ENCODE results near the gene SH2D3A. TPM values are rescaled to one million over a fixed set of nuclear protein-coding genes. Genes with fewer than 3 reads are reported as not detected.
"Not testable (repeated sequence)": the region's sequence is repeated elsewhere in the genome, so short reads cannot be mapped to it uniquely, and the experiment has no call there.

Gene SH2D3A
- total RNA-seq, 2 experiments from 2014 or later, result 39.2 to 41.3 TPM

DNA sequence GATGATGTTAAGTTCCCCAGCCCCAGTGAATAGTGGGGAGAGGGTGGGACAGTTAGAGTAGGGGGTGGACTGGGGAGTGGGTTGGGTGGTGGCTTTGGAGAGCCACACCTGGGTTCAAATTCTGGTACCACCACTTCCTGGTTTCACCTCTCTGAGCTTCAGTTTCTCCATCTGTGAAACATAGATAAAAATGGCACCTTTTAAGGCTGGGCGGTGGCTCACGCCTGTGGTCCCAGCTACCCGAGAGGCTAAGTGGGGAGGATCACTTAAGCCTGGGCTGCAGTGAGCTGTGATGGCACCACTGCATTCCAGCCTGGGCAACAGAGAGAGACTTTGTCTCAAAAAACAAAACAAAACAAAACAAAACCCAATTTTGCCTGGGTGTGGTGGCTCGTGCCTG lies 11.2 kb upstream of the SH2D3A start:
- peaks cover 67% of the 10 kb centered on the region for H3K36me3 Mint-ChIP-seq (ENCODE audit: low read depth)
- TF ChIP-seq, protein P1, sequence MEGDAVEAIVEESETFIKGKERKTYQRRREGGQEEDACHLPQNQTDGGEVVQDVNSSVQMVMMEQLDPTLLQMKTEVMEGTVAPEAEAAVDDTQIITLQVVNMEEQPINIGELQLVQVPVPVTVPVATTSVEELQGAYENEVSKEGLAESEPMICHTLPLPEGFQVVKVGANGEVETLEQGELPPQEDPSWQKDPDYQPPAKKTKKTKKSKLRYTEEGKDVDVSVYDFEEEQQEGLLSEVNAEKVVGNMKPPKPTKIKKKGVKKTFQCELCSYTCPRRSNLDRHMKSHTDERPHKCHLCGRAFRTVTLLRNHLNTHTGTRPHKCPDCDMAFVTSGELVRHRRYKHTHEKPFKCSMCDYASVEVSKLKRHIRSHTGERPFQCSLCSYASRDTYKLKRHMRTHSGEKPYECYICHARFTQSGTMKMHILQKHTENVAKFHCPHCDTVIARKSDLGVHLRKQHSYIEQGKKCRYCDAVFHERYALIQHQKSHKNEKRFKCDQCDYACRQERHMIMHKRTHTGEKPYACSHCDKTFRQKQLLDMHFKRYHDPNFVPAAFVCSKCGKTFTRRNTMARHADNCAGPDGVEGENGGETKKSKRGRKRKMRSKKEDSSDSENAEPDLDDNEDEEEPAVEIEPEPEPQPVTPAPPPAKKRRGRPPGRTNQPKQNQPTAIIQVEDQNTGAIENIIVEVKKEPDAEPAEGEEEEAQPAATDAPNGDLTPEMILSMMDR (IDR thresholded peaks at IDR 0.05), result no peak
- H3K36me3 ChIP-seq (ENCODE audit: insufficient read depth, low read length), result peaks cover 54% of the 10 kb centered on the region
- no peak for ATAC-seq (ENCODE audit: poor library complexity)
- H3K27ac ChIP-seq (ENCODE audit: low read depth in 1 of 2, low read length in 2 of 2), result no peak overlapping the region
- ChIA-PET CTCF (interaction anchor here (1.1 kb wide), 1 partner anchor 11 kb away, joined by 3 read pairs; the partner anchor contains the start of gene SH2D3A), POLR2A (interaction anchor here (1.7 kb wide), 1 partner anchor 22 kb away, joined by 5 read pairs; no protein-coding TSS in a partner anchor)
- no peaks in the 10 kb centered on the region for H3K27me3 ChIP-seq (ENCODE audit: control insufficient read depth in 1 of 2, insufficient read depth in 2 of 2, low read length in 2 of 2)
- intact Hi-C loops (cut with DNase I, micrococcal nuclease), result no loop called here
- peaks cover 56% of the 10 kb centered on the region for H3K4me1 ChIP-seq (ENCODE audit: insufficient read depth, low read length)
- peak overlapping the region; percentile 67 for H3K27ac Mint-ChIP-seq
- DNase-seq, result no peak
- H3K27me3 Mint-ChIP-seq, result no peaks in the 10 kb centered on the region
- no peaks in the 10 kb centered on the region for H3K9me3 Mint-ChIP-seq
- H3K9me3 ChIP-seq (ENCODE audit: control insufficient read depth in 1 of 2, insufficient read depth in 1 of 2, low read length in 2 of 2), result no peaks in the 10 kb centered on the region
- peak overlapping the region; percentile 56 for H3K4me3 Mint-ChIP-seq
- peaks cover 62% of the 10 kb centered on the region for H3K4me1 Mint-ChIP-seq (ENCODE audit: low read depth)
- H3K4me3 ChIP-seq (ENCODE audit: low read length), result no peak overlapping the region

DNA sequence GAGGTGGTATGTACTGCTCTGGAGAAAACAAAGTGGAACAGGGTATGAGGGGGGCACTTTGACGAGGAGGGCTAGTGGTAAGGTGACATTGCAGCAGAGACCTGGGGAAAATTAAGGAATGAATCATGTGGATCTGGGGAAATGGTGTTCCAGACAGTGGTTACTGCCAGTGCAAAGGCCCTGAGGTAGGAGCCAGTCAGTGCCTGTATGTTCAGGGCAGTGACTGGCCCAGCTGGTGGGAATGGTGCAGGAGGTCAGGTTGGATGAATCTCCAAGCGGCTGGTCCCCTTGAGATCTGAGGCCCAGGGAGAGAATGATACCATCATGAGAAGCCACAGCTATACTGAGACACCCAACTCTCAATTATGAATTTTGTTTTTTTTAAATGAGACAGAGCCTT lies 10.2 kb upstream of the SH2D3A start:
- Histone ChIP-seq H3K4me3 (ENCODE audit: low read length) (no peak overlapping the region), H3K27ac (ENCODE audit: low read depth in 1 of 2, low read length in 2 of 2) (no peak overlapping the region), H3K4me1 (ENCODE audit: insufficient read depth, low read length) (peaks cover 54% of the 10 kb centered on the region), H3K9me3 (ENCODE audit: control insufficient read depth in 1 of 2, insufficient read depth in 1 of 2, low read length in 2 of 2) (no peaks in the 10 kb centered on the region), H3K27me3 (ENCODE audit: control insufficient read depth in 1 of 2, insufficient read depth in 2 of 2, low read length in 2 of 2) (no peaks in the 10 kb centered on the region), H3K36me3 (ENCODE audit: insufficient read depth, low read length) (peaks cover 52% of the 10 kb centered on the region)
- ATAC-seq (ENCODE audit: poor library complexity) (no peak), DNase-seq (no peak)
- H3K27ac Mint-ChIP-seq, result peak overlapping the region; percentile 67
- H3K9me3 Mint-ChIP-seq, result no peaks in the 10 kb centered on the region
- no peaks in the 10 kb centered on the region for H3K27me3 Mint-ChIP-seq
- ChIA-PET POLR2A (interaction anchor here (1.7 kb wide), 1 partner anchor 23 kb away, joined by 5 read pairs; no protein-coding TSS in a partner anchor), CTCF (no interaction called here)
- peaks cover 67% of the 10 kb centered on the region for H3K36me3 Mint-ChIP-seq (ENCODE audit: low read depth)
- TF ChIP-seq, protein P1 (IDR thresholded peaks at IDR 0.05), result no peak
- H3K4me3 Mint-ChIP-seq, result peak overlapping the region; percentile 46
- intact Hi-C loops (cut with DNase I, micrococcal nuclease), result no loop called here
- H3K4me1 Mint-ChIP-seq (ENCODE audit: low read depth), result peaks cover 63% of the 10 kb centered on the region

DNA sequence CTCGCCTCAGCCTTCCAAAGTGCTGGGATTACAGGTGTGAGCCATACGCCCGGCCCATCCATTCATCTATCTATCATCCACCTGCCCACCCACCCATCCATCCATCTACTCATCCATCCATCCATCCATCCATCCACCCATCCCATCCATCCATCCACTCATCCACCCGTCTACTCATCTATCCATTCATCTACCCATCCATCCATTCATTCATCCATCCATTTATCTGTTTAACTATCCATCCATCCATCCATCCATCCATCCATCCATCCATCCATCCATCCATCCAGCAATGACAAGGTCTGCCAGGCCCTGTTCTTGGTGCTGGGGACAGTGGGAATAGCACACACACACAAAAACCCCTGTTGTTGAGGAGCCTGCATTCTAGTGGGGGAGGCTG lies 9.8 kb upstream of the SH2D3A start:
- CTCF ChIA-PET, result no interaction called here
- TF ChIP-seq, protein P1 (IDR thresholded peaks at IDR 0.05), result no peak
- intact Hi-C loops (cut with DNase I, micrococcal nuclease), result no loop called here
- Mint-ChIP-seq H3K27me3 (no peaks in the 10 kb centered on the region), H3K4me1 (ENCODE audit: low read depth) (peaks cover 67% of the 10 kb centered on the region), H3K36me3 (ENCODE audit: low read depth) (peaks cover 72% of the 10 kb centered on the region), H3K9me3 (no peaks in the 10 kb centered on the region), H3K4me3 (peak overlapping the region; percentile 58), H3K27ac (peak overlapping the region; percentile 67)
- Histone ChIP-seq H3K27ac (ENCODE audit: low read depth in 1 of 2, low read length in 2 of 2) (no peak overlapping the region), H3K27me3 (ENCODE audit: control insufficient read depth in 1 of 2, insufficient read depth in 2 of 2, low read length in 2 of 2) (no peaks in the 10 kb centered on the region), H3K4me3 (ENCODE audit: low read length) (no peak overlapping the region), H3K36me3 (ENCODE audit: insufficient read depth, low read length) (peaks cover 49% of the 10 kb centered on the region), H3K4me1 (ENCODE audit: insufficient read depth, low read length) (peaks cover 58% of the 10 kb centered on the region), H3K9me3 (ENCODE audit: control insufficient read depth in 1 of 2, insufficient read depth in 1 of 2, low read length in 2 of 2) (no peaks in the 10 kb centered on the region)
- POLR2A ChIA-PET, result interaction anchor here (1.7 kb wide), 1 partner anchor 24 kb away, joined by 5 read pairs; no protein-coding TSS in a partner anchor
- ATAC-seq (ENCODE audit: poor library complexity), result no peak
- DNase-seq, result no peak

DNA sequence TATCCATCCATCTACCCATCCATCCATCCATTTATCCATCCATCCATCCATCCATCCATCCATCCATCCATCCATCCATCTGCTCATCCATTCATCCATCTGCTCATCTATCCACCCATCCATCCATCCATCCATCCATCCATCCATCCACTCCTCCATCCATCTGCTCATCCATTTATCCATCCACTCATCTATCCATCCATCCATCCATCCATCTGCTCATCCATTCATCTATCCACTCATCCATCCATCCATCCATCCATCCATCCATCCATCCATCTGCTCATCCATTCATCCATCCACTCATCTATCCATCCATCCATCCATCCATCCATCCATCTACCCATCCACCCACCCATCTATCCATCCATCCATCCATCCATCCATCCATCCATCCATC lies 8.8 kb upstream of the SH2D3A start:
- peaks cover 66% of the 10 kb centered on the region for H3K36me3 Mint-ChIP-seq (ENCODE audit: low read depth)
- H3K27me3 Mint-ChIP-seq; POLR2A ChIA-PET; H3K27ac ChIP-seq (ENCODE audit: low read depth in 1 of 2, low read length in 2 of 2); ATAC-seq (ENCODE audit: poor library complexity); DNase-seq; intact Hi-C loops (cut with DNase I, micrococcal nuclease); H3K9me3 ChIP-seq (ENCODE audit: control insufficient read depth in 1 of 2, insufficient read depth in 1 of 2, low read length in 2 of 2); H3K9me3 Mint-ChIP-seq; CTCF ChIA-PET; H3K4me3 ChIP-seq (ENCODE audit: low read length); H3K27me3 ChIP-seq (ENCODE audit: control insufficient read depth in 1 of 2, insufficient read depth in 2 of 2, low read length in 2 of 2): not testable (repeated sequence)
- peak overlapping the region; percentile 80 for H3K4me3 Mint-ChIP-seq
- peaks cover 56% of the 10 kb centered on the region for H3K4me1 ChIP-seq (ENCODE audit: insufficient read depth, low read length)
- H3K4me1 Mint-ChIP-seq (ENCODE audit: low read depth), result peaks cover 65% of the 10 kb centered on the region
- peaks cover 40% of the 10 kb centered on the region for H3K36me3 ChIP-seq (ENCODE audit: insufficient read depth, low read length)
- peak overlapping the region; percentile 74 for H3K27ac Mint-ChIP-seq
